Eye (tissue), 1 donor: ENCODE results near the gene PRKG1.
A peak's percentile ranks its signal among the peaks of the same experiment; 100 is the strongest.

Experiments used
- DNase-seq: peaks from one replicate; pipeline ENCODE4 v3.0.0-alpha.2; 2015

The PRKG1 gene

DNA sequence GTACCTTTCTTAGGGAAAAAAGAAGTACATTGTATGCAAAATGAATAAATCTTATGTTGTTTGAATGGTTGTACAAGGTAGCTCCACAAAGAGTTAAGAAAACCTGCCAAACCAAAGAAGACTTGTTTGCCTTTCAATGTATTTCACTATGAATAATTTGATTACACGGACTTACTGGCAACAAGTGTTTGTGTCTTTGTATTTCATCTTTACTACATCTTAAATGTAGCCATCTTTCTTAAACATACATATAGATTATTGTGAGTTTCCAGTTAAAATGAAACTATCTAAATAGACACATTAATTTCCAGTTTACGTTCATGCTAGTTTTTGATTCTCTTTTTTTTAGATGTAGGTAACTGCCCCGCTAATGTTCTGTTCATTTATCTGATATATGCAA is 2.8 kb downstream of the PRKG1 start:
- no peak for DNase-seq

DNA sequence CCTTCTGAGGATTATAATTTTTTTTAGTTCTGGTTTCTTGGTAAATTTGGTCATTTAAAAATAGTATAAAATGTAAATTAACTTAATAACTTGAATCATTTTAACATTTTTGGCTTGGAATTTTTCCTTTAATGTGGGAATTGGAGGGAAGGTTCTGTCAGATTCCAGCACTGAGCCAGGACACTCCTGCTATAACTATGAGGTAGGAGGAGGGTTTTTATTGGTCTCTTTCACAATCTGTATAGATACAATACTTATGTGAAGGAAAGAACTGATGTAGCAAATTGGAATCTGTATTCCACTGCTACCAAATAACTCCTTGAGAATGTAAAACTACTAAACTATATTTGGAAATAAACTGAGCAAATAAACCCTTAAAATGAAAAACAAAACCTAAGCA is 3.2 kb downstream of the PRKG1 start:
- DNase-seq: no peak

DNA sequence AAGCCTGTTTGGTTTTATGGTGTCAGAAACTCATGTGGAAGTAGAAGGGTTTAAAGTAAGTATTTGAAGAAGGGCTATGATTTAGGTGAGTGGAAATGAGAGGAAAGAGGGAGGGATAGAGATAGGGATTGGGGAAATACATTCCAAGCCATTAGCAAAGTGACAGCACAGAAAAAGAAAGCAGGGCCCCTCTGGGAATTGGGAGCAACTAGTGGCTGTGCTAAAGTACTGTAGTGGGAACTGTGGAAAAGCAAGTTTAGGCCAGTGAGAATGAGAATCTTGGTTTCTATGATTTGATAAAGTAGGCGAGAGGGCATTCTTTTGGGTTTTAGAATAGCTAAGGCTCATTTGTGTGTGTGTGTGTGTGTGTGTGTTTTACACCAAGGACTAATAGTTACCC is 5.0 kb downstream of the PRKG1 start:
- no peak for DNase-seq

DNA sequence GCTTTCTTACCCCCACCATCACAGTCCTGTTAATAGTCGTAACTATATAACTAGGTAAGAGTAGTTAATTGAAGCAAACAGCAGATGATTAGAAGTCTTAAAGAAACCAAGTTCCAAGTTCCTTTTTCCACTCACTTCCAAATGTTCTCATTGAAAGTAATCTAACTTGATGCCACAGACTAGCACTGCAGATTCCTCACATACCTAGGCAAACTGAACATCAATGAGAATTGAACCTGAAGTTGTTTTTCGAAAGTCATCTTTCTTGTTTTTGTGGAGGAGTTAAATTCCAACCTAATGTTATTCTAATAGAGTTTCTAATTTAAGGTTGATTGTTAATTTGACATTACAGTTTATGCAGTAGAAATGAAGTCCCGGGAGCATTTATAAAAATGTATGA is 5.5 kb downstream of the PRKG1 start:
- no peak for DNase-seq

DNA sequence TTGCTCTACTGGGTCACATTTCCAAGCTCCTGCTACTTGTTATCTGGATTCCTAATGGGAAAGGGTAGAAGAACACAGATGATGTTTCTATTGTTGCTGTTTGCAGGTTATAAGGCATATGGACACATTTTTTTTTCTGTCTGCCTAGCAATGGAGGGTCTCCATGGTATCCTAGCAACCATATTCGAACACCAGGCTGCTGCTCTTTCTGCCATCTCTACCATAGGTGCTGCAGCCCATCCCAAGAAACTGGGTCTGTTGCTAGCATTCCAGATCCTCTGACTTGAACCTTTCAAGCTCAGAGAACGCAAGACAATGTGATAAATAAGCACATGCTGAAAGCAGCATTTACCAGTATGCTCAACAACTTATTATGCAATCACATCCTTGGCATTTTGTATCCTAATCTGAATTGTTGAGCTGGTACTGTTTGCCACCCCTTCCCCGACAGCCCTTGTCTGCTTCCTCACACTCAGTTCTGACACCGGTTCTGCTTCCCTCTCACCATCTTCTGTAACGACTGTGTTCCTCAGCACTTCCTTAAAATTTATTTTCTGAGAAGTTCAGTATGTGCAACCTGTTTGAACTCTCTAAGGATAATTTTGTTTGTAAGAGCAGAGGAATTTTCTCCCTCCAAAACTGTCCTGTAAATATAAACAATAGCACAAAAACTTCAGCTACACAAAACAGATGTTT is 6.2 kb downstream of the PRKG1 start:
- no peak for DNase-seq

DNA sequence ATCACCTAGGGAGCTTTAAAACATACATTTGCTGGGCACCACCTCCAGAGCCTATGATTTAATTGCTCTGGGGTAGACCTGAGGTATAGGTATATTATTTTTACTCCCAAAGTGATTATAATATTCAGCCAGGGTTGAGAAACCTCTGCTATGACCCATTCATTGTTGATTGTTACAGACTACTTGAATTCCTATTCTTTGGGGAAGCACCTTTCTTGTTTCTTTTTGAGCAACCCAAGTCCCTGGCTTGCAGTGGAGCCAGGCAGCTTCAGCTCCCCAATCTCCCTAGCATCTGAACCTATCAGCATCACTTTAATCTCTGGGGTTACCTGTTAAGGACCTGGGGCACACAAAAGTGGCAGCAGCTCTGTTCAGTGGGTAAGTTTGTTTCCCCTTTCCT is 8.6 kb downstream of the PRKG1 start:
- DNase-seq: no peak

DNA sequence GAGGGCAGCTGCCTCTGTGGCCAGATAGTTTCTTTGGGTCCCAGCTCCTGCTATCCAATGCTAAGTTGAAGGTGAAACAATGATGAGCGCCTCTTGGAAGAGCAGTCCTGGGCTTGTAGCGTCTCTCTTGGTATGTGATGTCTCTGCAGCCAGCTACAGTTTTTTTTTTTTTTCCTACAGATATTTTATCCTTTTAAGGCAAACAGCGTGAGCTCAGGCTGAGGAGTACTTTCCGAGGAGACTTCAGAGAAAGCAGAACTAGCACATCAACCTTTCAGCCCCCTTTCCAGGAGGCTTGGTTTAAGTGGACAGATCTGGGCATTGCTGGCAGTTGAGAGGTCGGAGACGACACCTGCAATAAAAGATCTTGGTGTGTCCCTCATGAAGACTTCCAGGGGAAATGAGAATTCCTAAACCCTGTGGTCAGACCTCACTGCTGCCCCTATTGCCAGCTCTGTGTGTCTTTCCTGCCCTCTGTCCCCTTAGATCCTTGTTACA is 9.1 kb downstream of the PRKG1 start:
- no peak for DNase-seq

DNA sequence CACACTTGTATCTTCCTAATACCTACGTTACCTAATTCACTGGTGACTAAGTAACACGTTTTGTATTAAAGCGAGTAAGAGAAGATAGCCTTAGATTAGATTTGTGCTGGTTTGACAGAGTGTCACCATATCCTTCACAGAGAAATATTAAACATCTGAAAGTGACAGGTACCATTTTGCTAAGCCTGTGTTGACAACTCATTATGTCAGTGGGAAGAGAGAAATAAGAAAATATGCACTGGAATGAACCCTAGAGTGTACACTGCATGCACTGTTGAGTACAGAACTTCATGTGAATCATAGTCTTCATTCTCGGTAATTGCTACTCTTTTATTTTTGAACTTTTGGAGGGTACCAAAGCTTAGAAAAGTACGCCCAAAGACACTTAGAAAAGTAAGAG is 10.9 kb downstream of the PRKG1 start:
- DNase-seq: no peak

DNA sequence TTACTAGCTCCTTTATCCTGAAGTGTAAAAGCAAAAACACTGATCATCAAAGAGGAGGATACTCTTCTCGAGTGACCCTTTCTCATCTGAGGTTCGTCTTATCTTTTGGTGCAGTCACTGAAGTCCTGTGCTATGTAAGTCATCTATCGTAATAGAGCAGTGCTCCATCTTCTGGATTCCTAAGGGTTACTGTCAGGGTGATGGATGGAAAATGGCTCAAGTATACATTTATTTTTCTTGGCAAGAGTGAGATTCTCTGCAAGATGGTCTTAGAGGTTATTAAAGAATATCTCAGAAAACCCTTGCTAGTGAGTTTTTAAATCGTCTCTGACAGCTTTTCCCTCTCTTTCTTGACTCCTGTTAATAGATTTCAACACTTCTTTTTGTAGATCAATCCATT is 12.4 kb downstream of the PRKG1 start:
- no peak for DNase-seq

DNA sequence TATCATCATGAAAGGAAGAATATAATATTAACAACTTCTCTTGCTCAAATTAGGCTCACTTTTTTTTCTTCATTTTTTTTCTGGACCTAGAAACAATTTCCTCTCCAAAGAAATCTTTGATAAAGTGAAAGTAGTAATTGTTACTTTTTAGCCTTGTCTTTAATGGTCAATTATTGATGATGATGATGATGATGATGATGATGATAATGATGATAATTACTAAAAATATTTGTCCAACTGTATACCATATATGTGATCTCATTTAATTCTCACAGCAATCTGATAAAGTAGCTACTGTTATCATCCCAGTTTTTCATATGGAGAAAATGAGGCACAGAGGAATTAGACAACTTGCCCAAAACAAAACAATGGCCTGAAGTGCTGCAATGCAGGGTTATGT is 12.8 kb downstream of the PRKG1 start:
- DNase-seq: no peak

DNA sequence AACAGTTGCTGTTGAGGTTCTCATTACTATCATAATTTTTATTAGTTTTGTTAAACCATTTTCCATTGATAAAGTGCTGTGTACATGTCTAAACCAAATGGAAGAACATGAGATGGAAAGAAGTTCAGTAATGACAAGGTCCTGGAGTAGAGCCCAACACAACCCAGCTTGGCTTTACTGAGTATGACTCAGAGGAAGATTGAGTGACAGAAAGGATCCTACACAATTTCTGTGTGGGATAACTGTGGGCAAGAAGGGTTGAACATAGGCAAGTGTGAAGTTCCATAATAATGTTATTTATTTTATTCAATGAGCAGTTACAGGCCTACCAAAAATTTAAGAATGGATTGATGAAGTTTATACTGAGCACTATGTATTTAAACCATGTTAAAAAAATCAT is 15.9 kb downstream of the PRKG1 start:
- no peak for DNase-seq

DNA sequence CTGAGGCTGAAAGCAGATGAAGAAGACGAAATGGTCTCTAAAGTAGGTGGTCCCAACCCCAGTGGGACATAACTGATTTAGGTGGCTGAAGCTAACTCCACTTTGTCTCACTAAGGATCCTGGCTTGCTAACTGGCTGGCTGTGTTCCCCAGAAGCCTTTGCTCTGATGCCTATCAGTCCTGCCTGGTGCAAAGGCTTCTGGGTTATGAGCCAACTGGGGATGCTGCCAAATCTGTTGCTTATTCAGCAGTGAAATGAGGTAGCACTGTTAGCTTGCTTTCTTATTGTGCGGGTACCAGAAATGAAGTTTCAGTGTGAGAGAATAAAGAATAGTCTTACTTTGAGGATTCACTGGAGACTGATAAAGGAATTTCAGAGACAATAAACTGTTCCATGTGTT is 18.1 kb downstream of the PRKG1 start:
- peak; percentile 28 for DNase-seq

DNA sequence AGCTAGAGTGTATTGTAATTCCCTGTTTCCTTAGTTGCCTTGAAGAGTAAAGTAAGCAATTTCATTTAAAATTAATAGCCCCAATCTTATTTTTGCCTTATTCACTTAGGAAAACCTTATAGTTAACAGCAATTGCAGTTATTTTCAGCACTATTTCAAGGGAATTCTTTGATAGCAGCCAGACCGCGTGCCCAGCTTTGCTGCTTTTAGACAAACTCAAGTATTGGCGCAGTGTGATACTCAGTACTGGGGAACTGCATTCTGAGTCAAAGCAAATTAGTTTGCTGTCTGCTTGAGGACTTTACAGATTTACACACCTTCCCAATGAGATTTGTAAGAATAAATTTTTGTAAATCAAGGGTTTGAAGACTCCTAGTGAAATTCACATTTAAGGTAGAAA is 21.2 kb downstream of the PRKG1 start:
- no peak for DNase-seq

DNA sequence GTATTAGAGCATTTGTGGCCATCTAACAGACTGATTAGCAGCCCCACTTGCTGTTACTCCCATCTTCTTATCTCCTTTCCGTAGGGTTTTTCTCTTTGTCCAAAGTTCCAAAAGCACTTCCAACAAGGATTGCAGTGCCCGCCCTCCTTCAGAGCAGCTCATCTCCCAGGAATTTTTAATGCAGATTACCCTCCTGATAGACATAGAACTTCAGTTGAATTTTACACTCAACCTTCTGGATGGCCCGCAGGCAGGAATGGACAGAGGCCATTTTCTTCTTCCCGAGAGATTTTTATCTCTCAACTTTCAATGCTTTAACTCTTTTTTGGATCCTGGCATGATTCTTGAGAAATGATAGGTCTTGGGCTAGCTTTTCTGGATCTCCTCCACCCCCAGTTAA is 23.3 kb downstream of the PRKG1 start:
- DNase-seq: no peak

DNA sequence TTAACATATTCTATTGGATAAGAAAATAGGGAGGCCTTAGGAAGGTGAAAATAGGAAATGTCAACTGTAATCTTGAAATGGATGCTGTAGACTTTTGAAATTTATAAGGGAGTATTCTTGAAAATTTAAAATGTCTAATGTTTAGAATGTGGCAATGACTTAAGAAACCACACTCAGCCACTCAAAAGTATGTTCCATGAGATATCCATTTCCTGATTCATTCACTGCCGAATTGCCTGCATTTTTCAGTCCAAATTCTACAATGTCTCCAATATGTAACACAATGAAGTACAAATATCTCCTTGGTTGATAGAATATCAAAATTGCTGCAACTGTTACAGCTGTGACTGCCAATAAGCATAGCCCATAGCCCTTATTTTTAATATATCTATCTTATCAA is 25.9 kb downstream of the PRKG1 start:
- no peak for DNase-seq

DNA sequence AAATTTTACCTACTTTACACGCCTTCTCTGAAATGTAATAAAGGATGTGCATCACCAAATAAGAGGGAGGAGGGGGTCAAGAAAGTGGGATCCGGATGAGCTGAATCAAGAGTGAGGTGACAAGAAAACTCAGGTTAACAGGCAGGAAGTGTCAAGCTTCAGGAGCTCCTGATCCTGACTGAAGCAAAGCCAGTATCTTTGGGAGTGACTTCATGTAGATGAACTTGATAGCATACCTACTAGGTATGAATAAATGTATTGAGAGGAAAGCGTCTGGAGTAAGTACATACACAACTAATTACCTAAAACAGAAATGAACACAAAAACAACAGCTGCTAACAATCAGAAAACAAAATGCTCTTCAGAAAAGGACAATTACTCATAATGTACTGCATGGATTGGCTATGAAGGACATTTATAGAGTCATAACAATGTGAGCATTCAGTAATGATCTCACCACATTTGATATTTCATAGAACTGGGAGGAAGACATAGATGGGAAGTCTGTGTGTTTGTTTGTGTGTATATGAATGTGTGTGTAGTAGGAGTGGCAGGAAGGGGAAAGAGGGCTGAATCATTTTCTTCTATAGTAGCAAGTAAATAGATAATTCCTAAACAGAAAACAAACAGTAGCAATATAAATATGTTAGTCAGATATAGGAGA is 29.4 kb downstream of the PRKG1 start:
- no peak for DNase-seq

DNA sequence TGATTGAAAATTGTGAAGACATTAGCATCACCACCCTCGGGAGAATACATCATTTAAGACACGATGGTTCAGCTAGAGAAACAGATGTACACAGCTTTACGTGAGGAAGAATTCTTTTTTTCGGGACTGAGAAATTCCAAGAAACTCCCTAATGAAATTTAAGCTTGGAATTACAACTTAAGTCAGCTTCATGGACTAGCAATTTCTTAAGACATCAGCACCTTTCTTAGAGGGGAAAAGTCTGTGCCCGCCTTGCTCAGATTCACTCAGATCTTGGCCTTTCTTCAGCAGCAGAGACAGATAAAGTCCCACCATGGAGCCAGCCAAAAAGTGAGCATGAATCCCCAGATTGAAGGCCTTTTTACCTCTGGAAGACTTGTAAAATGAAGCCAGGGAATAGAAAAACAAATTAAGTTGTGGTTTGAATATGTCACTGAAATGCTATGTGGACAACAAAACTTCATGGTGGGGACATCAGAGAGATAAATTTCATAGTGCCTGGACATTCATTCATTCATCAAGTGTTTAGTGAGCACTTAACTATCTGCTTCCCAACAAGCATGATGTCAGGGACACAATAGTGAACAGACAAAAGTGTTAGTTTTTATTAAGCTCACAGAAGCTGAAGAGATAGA is 32.1 kb downstream of the PRKG1 start:
- no peak for DNase-seq

DNA sequence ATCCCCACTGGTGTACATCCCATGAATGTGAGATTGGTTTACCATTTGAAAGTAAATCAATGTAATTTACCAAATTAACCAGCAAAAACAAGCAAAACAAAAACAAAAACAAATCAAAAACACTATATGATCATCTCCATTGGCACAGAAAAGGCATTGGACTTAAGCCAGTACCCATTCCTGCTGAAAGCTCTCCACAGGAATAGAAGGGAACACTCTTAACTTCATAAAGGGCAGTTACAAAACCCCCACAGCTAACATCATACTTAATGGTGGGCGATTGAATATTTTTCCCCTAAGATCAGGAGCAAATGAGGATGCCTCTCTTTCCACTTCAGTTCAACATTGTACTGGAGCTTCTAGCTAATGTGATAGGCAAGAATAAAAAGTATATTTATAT is 34.1 kb downstream of the PRKG1 start:
- DNase-seq: no peak

DNA sequence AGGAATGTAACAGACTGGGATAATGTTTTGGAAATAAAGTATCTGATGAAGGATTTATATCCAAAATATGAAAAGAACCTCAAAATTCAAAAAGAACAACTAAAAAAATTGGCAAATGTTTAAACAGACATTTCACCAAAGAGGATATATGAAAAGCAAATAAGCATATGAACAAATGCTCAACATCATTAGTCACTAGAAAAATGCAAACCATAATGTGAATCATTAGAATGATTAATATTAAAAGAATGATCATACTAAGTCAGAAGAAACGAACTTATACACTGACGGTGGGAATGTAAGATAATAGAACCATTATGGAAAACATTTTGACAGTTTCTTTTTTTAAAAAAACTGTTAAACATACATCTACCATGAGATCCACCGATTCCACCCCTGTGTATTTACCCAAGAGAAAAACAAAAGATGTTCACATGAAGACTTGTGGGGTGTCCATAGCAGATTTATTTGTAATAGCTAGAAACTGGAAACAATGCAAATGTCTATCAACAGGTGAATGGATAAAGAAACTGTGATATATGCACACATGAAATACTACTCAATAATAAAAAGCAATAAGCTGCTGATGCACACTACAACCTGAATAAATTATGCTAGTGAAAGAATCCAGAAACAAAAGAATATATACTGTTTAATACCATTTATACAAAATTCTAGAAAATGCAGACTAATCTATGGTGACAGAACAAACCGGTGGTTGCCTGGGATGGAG is 35.7 kb downstream of the PRKG1 start:
- DNase-seq: no peak

DNA sequence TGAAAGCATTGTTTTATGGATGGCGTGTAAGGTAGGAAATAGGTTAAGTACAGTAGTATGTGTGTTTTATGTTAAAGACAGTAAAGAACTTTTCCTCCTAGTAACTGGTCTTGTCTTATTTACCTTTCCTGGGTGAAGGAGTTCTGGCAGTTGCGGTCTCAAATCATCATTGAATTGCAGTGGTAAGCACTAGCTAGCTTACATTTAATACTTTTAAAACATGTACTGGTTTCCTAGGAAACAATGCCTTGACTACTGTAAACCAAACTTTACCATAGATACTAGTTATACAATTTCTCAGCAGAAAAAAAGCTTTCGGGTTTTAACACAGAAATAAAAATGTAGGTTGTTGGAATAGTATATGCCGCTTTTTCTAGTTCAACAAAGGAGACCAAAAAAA is 37.7 kb downstream of the PRKG1 start:
- DNase-seq: no peak

DNA sequence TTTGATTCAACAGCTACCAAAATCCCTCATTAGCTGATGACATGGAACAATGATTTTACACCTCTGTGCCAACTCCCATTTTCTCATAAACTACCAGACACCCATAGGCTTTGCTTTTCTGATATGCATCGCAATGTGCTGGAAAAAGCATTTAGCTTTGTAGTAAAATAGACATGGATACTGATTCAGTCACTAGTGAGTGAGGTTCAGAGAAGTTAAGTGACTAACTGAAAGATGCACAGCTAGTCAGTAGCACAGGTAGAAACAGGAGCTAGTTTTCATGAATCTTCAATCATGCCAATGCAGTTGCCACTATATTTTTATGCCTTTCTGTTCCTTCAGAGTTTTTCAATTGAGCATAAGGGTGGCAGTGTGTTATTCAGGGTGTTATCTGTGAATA is 38.7 kb downstream of the PRKG1 start:
- no peak for DNase-seq

DNA sequence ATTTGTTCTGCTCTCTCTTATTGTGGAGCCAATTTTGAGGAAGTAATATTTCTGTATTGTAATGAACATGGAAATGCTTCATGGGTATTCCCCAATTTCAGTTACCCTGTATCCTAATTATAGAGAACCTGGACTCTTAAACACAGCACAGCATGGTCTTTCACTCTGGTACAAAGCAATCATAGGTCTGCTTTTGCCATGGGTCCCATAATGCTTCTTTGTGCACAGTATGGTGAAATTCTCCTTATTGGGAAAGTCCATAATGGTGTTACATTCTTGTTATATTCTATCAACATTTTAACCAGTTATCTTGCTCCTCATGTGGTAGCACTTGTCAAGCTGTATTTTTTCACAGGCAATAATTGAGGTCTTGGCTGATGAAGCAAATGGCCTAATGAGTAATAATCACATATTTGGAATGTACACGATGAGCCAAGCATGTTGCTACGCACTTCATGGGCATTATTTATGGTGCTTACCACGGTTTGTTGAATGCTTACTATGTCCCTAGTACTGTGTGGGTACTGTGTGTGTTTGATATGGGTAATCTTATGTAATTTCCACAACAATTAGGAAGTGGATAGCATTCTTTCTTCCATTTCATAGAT is 42.9 kb downstream of the PRKG1 start:
- no peak for DNase-seq

DNA sequence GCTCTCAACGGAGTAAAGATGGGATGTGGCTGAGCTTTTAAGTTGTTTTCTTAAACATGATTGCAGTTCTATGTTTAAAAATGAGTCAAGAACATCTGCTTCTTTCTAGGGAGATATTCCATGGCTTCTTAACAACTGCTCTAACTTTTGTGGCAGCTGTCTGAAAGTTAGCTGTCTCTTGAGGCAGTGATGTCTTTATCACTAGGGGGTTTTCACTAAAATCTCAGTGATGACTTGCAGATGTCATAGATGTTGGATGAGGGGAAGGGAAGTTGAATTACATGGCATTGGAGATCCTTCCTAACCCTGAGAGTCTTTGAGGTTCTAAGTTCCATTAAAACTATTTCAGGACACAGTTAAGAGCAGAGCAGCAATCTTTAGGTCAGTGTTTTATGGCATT is 43.5 kb downstream of the PRKG1 start:
- DNase-seq: peak; percentile 16
